ENCODE measurements around the gene FCF1. TPM values are rescaled to one million over a fixed set of nuclear protein-coding genes. Genes with fewer than 3 reads are reported as not detected.

FCF1 gene
- total and polyA plus RNA-seq, 4 donors, result 7.6 to 41.2 (median 38.6) TPM

DNA sequence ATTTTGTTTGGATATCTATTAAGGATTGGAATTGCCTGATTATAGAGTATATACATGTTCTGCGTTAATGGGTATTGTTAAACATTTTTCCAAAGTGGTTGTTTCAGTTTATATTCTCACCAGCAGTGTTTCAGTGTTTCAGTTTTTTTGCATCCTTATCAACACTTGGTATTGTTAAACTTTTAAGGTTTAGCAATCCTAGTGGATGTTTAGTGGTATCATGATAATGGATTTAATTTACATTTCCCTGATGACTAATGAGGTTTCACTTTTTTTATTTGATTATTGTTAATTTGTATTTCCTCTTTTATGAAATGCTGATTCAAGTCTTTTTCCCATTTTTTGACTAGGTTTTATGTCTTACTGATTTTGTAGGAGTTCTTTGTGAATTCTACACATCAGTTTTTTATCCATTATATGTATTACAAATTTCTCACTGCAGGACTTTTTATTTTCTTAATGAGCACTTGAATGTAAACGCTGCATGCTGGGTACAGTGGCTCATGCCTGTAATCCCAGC lies 73.9 kb downstream of the FCF1 start:
- Histone ChIP-seq H3K27ac (ENCODE audit: low read depth in 1 of 2, low read length in 1 of 2) (no peak overlapping the region), H3K4me3 (no peak overlapping the region), H3K36me3 (ENCODE audit: control insufficient read depth in 4 of 4, insufficient read depth in 4 of 4, low read length in 4 of 4) (peaks cover 10 to 40% (median 21%) of the 10 kb centered on the region in 4 donors), H3K9me3 (ENCODE audit: control insufficient read depth in 4 of 4, insufficient read depth in 3 of 4, low read length in 3 of 4) (no peaks in the 10 kb centered on the region), H3K27me3 (ENCODE audit: control insufficient read depth in 3 of 3, insufficient read depth in 3 of 3, low read length in 2 of 3) (no peaks in the 10 kb centered on the region), H3K9ac (ENCODE audit: insufficient read depth in 1 of 2, low read length in 2 of 2) (no peak overlapping the region), H3K4me1 (ENCODE audit: control insufficient read depth in 5 of 5, insufficient read depth in 5 of 5, low read length in 5 of 5) (peaks cover 0 to 2% (median 0%) of the 10 kb centered on the region in 5 donors)
- ATAC-seq (ENCODE audit: insufficient read depth, low FRiP score) (no peak), DNase-seq (no peak)
- TF ChIP-seq, protein P1, sequence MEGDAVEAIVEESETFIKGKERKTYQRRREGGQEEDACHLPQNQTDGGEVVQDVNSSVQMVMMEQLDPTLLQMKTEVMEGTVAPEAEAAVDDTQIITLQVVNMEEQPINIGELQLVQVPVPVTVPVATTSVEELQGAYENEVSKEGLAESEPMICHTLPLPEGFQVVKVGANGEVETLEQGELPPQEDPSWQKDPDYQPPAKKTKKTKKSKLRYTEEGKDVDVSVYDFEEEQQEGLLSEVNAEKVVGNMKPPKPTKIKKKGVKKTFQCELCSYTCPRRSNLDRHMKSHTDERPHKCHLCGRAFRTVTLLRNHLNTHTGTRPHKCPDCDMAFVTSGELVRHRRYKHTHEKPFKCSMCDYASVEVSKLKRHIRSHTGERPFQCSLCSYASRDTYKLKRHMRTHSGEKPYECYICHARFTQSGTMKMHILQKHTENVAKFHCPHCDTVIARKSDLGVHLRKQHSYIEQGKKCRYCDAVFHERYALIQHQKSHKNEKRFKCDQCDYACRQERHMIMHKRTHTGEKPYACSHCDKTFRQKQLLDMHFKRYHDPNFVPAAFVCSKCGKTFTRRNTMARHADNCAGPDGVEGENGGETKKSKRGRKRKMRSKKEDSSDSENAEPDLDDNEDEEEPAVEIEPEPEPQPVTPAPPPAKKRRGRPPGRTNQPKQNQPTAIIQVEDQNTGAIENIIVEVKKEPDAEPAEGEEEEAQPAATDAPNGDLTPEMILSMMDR (IDR thresholded peaks at IDR 0.05; ENCODE audit: control extremely low read depth, extremely low read depth), result no peak
- WGBS, 2 donors, result 94 to 96% methylated on average over 2 of the region's 2 CpGs

Small RNA genes within 50 kb of the gene (small RNA-seq; reads per million reads assigned to genes)
- gene RF00409 (ENCODE audit: low replicate concordance), result not detected

Other genes with a start within 250 kb of the FCF1 start
- 1,000 to 10,000 TPM in 1 of 2 donors, 100 to 1,000 TPM in 1; 922 to 1,175 TPM for gene NPC2, start 219.8 kb upstream of the FCF1 start, total RNA-seq
- 1,000 to 10,000 TPM; 1,205 to 1,539 TPM for gene NPC2, start 219.8 kb upstream of the FCF1 start, polyA plus RNA-seq
- 10 to 100 TPM; 19.7 to 21.8 TPM for gene ISCA2, start 219.4 kb upstream of the FCF1 start, total RNA-seq
- gene ISCA2, start 219.4 kb upstream of the FCF1 start, polyA plus RNA-seq, result 10 to 100 TPM; 21.1 to 24.7 TPM
- gene LTBP2, start 100.9 kb upstream of the FCF1 start, total RNA-seq, result 10 to 100 TPM; 33.4 to 78.4 TPM
- gene LTBP2, start 100.9 kb upstream of the FCF1 start, polyA plus RNA-seq, result 10 to 100 TPM; 13.2 to 18.2 TPM
- gene AREL1, start 64 bp upstream of the FCF1 start, total RNA-seq, result 10 to 100 TPM; 27.6 to 41.6 TPM
- gene AREL1, start 64 bp upstream of the FCF1 start, polyA plus RNA-seq, result 10 to 100 TPM; 10.5 to 20.0 TPM
- 100 to 1,000 TPM in 1 of 2 donors, 10 to 100 TPM in 1; 42.2 to 124 TPM for gene YLPM1, start 50.2 kb downstream of the FCF1 start, total RNA-seq
- gene YLPM1, start 50.2 kb downstream of the FCF1 start, polyA plus RNA-seq, result 10 to 100 TPM; 13.3 to 14.9 TPM
- under 1 TPM in 1 of 2 donors, not detected in 1; 0.09 TPM for gene PROX2, start 163.0 kb downstream of the FCF1 start, total RNA-seq
- under 1 TPM in 1 of 2 donors, not detected in 1; 0.01 TPM for gene PROX2, start 163.0 kb downstream of the FCF1 start, polyA plus RNA-seq
- 10 to 100 TPM; 76.5 to 79.1 TPM for gene DLST, start 168.8 kb downstream of the FCF1 start, total RNA-seq
- gene DLST, start 168.8 kb downstream of the FCF1 start, polyA plus RNA-seq, result 10 to 100 TPM; 37.3 to 62.4 TPM
- gene RPS6KL1, start 210.1 kb downstream of the FCF1 start, total RNA-seq, result 10 to 100 TPM in 1 of 2 donors, 1 to 10 TPM in 1; 2.2 to 13.0 TPM
- 1 to 10 TPM; 2.3 to 6.3 TPM for gene RPS6KL1, start 210.1 kb downstream of the FCF1 start, polyA plus RNA-seq
- 1 to 10 TPM; 4.9 to 8.7 TPM for gene PGF, start 242.5 kb downstream of the FCF1 start, total RNA-seq
- 1 to 10 TPM; 3.0 to 10.0 TPM for gene PGF, start 242.5 kb downstream of the FCF1 start, polyA plus RNA-seq